ENCODE measurements around the gene PITPNM3. TPM values are rescaled to one million over a fixed set of nuclear protein-coding genes. Genes with fewer than 3 reads are reported as not detected.

PITPNM3 gene
- total RNA-seq, 1 experiment from 2014 or later: 0.44 TPM

DNA sequence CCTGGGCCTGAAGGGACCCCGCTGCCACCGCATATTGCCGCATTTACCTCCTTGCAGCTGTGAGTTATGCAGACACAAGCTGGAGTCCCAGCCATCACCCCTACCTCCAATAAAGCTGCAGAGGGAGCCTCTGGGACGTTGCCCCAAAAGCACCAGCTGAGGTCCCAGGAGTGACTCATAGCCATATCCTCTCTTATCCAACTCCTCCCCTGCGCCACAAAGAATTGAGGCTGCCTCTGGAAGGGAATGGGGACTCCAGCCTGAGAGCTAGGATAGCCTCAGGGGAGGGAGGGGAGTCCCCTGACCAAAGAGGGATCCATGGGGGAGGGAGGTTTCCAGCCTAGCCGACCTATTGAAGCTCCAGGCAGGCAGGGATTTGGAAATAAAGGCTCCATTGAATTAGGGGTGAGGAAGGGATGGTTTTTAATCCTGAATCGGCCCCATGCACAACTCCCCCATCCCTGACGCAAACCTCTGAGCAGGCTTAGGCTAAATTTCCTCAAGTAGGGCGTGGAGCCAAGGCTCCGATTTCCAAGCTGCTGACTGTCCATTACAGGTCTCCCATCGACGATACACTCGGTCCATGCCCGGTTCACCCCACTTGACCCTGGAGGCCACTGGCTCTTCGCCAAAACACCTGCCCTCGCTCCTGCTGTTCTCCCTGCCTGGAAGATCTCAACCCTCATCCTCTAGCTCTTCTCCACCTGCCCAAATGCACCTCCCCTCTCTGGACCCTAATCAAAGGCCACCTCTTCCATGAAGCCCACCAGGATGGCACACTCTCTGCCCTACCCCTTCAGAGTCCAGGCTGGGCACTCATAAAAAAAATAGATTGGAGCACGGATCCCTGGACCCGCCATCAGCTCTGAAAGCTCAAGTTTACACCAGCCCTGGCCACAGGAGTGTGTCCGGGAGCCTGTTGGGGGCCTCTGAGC is 84.6 kb downstream of the PITPNM3 start:
- in situ Hi-C loops (cut with HindIII; ENCODE audit: low pct_unique_long_range_greater_than_20kb, low sequenced_read_pairs) (no loop called here), intact Hi-C loops (cut with micrococcal nuclease; ENCODE audit: unreplicated experiment) (no loop called here)
- DNase-seq (ENCODE audit: low read depth, low spot score) (no peak), ATAC-seq (peak; percentile 52; the same call in 1 of the 2 replicates)
- H3K27ac ChIP-seq (ENCODE audit: low read length): no peak overlapping the region
- ChIA-PET POLR2A (no interaction called here), CTCF (interaction anchor here (0.6 kb wide), 1 partner anchor 42 kb away, joined by 3 read pairs; no protein-coding TSS in a partner anchor)
- TF ChIP-seq, protein P1, sequence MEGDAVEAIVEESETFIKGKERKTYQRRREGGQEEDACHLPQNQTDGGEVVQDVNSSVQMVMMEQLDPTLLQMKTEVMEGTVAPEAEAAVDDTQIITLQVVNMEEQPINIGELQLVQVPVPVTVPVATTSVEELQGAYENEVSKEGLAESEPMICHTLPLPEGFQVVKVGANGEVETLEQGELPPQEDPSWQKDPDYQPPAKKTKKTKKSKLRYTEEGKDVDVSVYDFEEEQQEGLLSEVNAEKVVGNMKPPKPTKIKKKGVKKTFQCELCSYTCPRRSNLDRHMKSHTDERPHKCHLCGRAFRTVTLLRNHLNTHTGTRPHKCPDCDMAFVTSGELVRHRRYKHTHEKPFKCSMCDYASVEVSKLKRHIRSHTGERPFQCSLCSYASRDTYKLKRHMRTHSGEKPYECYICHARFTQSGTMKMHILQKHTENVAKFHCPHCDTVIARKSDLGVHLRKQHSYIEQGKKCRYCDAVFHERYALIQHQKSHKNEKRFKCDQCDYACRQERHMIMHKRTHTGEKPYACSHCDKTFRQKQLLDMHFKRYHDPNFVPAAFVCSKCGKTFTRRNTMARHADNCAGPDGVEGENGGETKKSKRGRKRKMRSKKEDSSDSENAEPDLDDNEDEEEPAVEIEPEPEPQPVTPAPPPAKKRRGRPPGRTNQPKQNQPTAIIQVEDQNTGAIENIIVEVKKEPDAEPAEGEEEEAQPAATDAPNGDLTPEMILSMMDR (IDR thresholded peaks at IDR 0.05): no peak
- TF ChIP-seq TCF7L2 (IDR thresholded peaks at IDR 0.05; ENCODE audit: low read depth, low read length) (no peak), POLR2AphosphoS5 (IDR thresholded peaks at IDR 0.05; ENCODE audit: low read depth, low read length) (no peak), SIN3A (IDR thresholded peaks at IDR 0.05; ENCODE audit: borderline replicate concordance, insufficient read depth, low read depth, low read length) (no peak)
- TF ChIP-seq, protein P2, sequence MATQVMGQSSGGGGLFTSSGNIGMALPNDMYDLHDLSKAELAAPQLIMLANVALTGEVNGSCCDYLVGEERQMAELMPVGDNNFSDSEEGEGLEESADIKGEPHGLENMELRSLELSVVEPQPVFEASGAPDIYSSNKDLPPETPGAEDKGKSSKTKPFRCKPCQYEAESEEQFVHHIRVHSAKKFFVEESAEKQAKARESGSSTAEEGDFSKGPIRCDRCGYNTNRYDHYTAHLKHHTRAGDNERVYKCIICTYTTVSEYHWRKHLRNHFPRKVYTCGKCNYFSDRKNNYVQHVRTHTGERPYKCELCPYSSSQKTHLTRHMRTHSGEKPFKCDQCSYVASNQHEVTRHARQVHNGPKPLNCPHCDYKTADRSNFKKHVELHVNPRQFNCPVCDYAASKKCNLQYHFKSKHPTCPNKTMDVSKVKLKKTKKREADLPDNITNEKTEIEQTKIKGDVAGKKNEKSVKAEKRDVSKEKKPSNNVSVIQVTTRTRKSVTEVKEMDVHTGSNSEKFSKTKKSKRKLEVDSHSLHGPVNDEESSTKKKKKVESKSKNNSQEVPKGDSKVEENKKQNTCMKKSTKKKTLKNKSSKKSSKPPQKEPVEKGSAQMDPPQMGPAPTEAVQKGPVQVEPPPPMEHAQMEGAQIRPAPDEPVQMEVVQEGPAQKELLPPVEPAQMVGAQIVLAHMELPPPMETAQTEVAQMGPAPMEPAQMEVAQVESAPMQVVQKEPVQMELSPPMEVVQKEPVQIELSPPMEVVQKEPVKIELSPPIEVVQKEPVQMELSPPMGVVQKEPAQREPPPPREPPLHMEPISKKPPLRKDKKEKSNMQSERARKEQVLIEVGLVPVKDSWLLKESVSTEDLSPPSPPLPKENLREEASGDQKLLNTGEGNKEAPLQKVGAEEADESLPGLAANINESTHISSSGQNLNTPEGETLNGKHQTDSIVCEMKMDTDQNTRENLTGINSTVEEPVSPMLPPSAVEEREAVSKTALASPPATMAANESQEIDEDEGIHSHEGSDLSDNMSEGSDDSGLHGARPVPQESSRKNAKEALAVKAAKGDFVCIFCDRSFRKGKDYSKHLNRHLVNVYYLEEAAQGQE (IDR thresholded peaks at IDR 0.05; ENCODE audit: insufficient read depth in 1 of 2, low read depth in 2 of 2, low read length in 1 of 2): no peak
- H3K36me3 ChIP-seq (ENCODE audit: control insufficient read depth, insufficient read depth, low read length): no peaks in the 10 kb centered on the region
- no peaks in the 10 kb centered on the region for H3K9me3 ChIP-seq (ENCODE audit: control insufficient read depth, insufficient read depth, low read depth, low read length)
- H3K27me3 ChIP-seq (ENCODE audit: control insufficient read depth, insufficient read depth, low read length): no peaks in the 10 kb centered on the region; the same call in 1 of the 2 replicates
- no TSS peak for BruUV-seq (replicated peaks)
- H3K4me1 ChIP-seq (ENCODE audit: control insufficient read depth, insufficient read depth, low read length): peaks cover 3% of the 10 kb centered on the region; the same call in 1 of the 2 replicates
- no peak overlapping the region for H3K4me3 ChIP-seq (ENCODE audit: low read depth in 2 of 2, low read length in 2 of 2)

DNA sequence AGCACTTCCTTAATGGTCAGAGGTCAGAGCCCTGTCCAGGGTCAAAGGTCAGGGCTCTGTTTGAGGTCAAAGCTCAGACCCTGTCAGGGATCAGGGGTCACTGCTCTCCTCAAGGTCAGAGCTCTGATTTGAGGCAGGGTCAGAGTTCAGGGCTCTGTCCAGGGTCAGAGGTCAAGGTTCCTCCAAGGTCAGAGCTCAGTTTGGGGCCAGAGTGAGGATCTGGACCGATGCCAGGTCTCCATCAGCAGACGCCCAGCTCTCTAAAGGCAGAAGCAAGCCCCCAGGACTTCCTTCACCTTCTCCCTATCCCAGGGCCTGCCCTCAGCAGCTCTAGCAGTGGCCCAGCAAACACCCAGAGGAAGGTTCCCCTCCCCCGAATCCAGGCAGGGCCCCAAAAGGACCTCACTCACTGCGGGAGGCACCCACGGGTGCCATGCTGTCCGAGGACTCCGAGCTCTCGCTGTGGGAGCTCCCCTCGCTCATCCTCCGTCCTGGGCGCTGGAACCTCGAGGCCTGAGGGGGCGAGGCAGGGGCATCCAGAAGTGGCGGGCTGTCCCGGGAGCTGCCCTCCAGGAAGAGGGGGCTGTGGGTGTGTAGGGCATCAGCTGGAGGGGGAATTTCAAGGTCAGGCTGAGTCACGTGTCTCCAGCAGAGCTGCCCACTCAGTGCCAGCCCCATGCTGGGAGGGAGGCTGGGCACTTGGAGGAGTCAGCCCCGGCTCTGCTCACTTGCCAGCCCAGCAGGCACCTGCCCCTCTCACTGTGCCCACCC is 85.4 kb downstream of the PITPNM3 start:
- ChIA-PET CTCF (no interaction called here), POLR2A (no interaction called here)
- ATAC-seq (peak; percentile 37; the same call in 1 of the 2 replicates), DNase-seq (ENCODE audit: low read depth, low spot score) (no peak)
- Histone ChIP-seq H3K27ac (ENCODE audit: low read length) (no peak overlapping the region), H3K4me3 (ENCODE audit: low read depth in 2 of 2, low read length in 2 of 2) (no peak overlapping the region), H3K9me3 (ENCODE audit: control insufficient read depth, insufficient read depth, low read depth, low read length) (no peaks in the 10 kb centered on the region), H3K27me3 (ENCODE audit: control insufficient read depth, insufficient read depth, low read length) (no peaks in the 10 kb centered on the region; the same call in 1 of the 2 replicates), H3K36me3 (ENCODE audit: control insufficient read depth, insufficient read depth, low read length) (no peaks in the 10 kb centered on the region), H3K4me1 (ENCODE audit: control insufficient read depth, insufficient read depth, low read length) (peaks cover 3% of the 10 kb centered on the region; the same call in 1 of the 2 replicates)
- no TSS peak for BruUV-seq (replicated peaks)
- intact Hi-C loops (cut with micrococcal nuclease; ENCODE audit: unreplicated experiment) (no loop called here), in situ Hi-C loops (cut with HindIII; ENCODE audit: low pct_unique_long_range_greater_than_20kb, low sequenced_read_pairs) (no loop called here)
- TF ChIP-seq TCF7L2 (IDR thresholded peaks at IDR 0.05; ENCODE audit: low read depth, low read length) (no peak), SIN3A (IDR thresholded peaks at IDR 0.05; ENCODE audit: borderline replicate concordance, insufficient read depth, low read depth, low read length) (no peak), POLR2AphosphoS5 (IDR thresholded peaks at IDR 0.05; ENCODE audit: low read depth, low read length) (no peak)
- TF ChIP-seq, protein P1 (IDR thresholded peaks at IDR 0.05): no peak
- TF ChIP-seq, protein P2 (IDR thresholded peaks at IDR 0.05; ENCODE audit: insufficient read depth in 1 of 2, low read depth in 2 of 2, low read length in 1 of 2): no peak
